ENCODE results near the gene PRM1. TPM values are rescaled to one million over a fixed set of nuclear protein-coding genes. Genes with fewer than 3 reads are reported as not detected.
A peak's percentile ranks its signal among the peaks of the same experiment; 100 is the strongest.

Gene PRM1
- total and polyA plus RNA-seq, 2 of the 13 experiments (the other 11 are each of a cell fraction or from before 2014, with no cell fraction given): not detected

GRCh38 chr16:11313493-11314308 lies 32.6 kb upstream of the PRM1 start (continued):
- TF ChIP-seq GRHL1 (CRISPR knock-in tag; conservative IDR thresholded peaks at IDR 0.05): no peak

- Histone ChIP-seq H3K4me3 (replicated peaks in 1 of 3; ENCODE audit: insufficient read depth in 1 of 3, low read depth in 2 of 3, low read length in 3 of 3) (peak overlapping the region; percentile 4 to 49 (median 34); a peak in 4 of 6 replicates), H3K36me3 (replicated peaks in 1 of 2; ENCODE audit: control insufficient read depth in 1 of 2, insufficient read depth in 2 of 2, low read length in 2 of 2) (no peaks in the 10 kb centered on the region), H3K79me2 (ENCODE audit: insufficient read depth, low read length) (no peaks in the 10 kb centered on the region), H3K9ac (ENCODE audit: insufficient read depth, low read depth, low read length) (peak overlapping the region; percentile 58), H3K4me1 (ENCODE audit: insufficient read depth, low read length) (peaks cover 73% of the 10 kb centered on the region), H3K27me3 (ENCODE audit: control insufficient read depth in 1 of 2, insufficient read depth in 2 of 2, low read length in 2 of 2) (no peaks in the 10 kb centered on the region), H4K20me1 (ENCODE audit: insufficient read depth, low read length) (no peaks in the 10 kb centered on the region), H3K4me2 (ENCODE audit: low read depth, low read length) (peak overlapping the region; percentile 73), H3K9me3 (ENCODE audit: low read length) (no peaks in the 10 kb centered on the region), H3K27ac (ENCODE audit: extremely low read length, insufficient read depth, low read length) (peak overlapping the region; percentile 88), H2AFZ (ENCODE audit: low read length) (peak overlapping the region; percentile 2)
- CTCF ChIA-PET (ENCODE audit: low intra/inter-chr PET ratio, low total read pairs): interaction anchor here (0.9 kb wide), 1 partner anchor 34 kb away, joined by 4 read pairs; no protein-coding TSS in a partner anchor
- ATAC-seq (no peak), FAIRE-seq (no peak), DNase-seq (ENCODE audit: low spot score) (peak; percentile 72)
- no TSS peak for BruUV-seq (replicated peaks)
- 35% methylated on average over 8 of the region's 8 CpGs for WGBS (ENCODE audit: low lambda C conversion rate)
- intact Hi-C loops (cut with micrococcal nuclease; ENCODE audit: unreplicated experiment) (loop anchor here (1.0 kb wide), 1 partner anchor 50 kb away; no protein-coding TSS in a partner anchor), in situ Hi-C loops (cut with HindIII; ENCODE audit: extremely low pct_ligation_motif_present, low pct_unique_long_range_greater_than_20kb) (no loop called here)
- POLR2A ChIA-PET: interaction anchor here (0.8 to 7.4 kb wide), 15 partner anchors 15 to 484 kb away, joined by 3 to 234 read pairs (median 6); partner anchors contain the start of genes PRM2, PRM3, SOCS1 and ZC3H7A
- TF ChIP-seq ZNF468 (CRISPR knock-in tag; IDR thresholded peaks at IDR 0.05) (no peak), ZNF629 (CRISPR knock-in tag; conservative IDR thresholded peaks at IDR 0.05) (peak; percentile 33; the same call in 1 of the 2 replicates), RCOR2 (CRISPR knock-in tag; IDR thresholded peaks at IDR 0.05) (0 out of 2 replicates have a peak, but pooled peaks have one; percentile 3), FOXO4 (CRISPR knock-in tag; conservative IDR thresholded peaks at IDR 0.05) (no peak), MBNL3 (CRISPR knock-in tag; conservative IDR thresholded peaks at IDR 0.05) (no peak), ZNF652 (CRISPR knock-in tag; IDR thresholded peaks at IDR 0.05; ENCODE audit: borderline replicate concordance, low read depth) (no peak), NR1H2 (CRISPR knock-in tag; IDR thresholded peaks at IDR 0.05; ENCODE audit: borderline replicate concordance, low read depth) (no peak), MEF2D (CRISPR knock-in tag; IDR thresholded peaks at IDR 0.05) (no peak), SRF (IDR thresholded peaks at IDR 0.05; ENCODE audit: low read depth, low read length) (no peak), NR2F2 (IDR thresholded peaks at IDR 0.05; ENCODE audit: borderline replicate concordance, low read depth) (no peak), HNRNPLL (IDR thresholded peaks at IDR 0.05; ENCODE audit: low read depth, low read length, poor library complexity, severe bottlenecking) (no peak), POLR2G (IDR thresholded peaks at IDR 0.05; ENCODE audit: low read depth, low read length) (no peak), ZNF776 (CRISPR knock-in tag; IDR thresholded peaks at IDR 0.05) (peak; percentile 27; the same call in 1 of the 2 replicates), ZFP37 (CRISPR knock-in tag; IDR thresholded peaks at IDR 0.05; ENCODE audit: borderline replicate concordance) (no peak), DPF2 (CRISPR knock-in tag; IDR thresholded peaks at IDR 0.05; ENCODE audit: borderline replicate concordance, low read depth) (peak; percentile 62; the same call in 1 of the 2 replicates), SUZ12 (IDR thresholded peaks at IDR 0.05; ENCODE audit: low read depth, low read length) (no peak), SYNCRIP (IDR thresholded peaks at IDR 0.05; ENCODE audit: insufficient read depth, low read depth, low read length) (no peak), U2AF1 (optimal IDR thresholded peaks at IDR 0.05; ENCODE audit: low read depth, low read length) (peak; percentile 75)
Measured at GRCh38 chr16:11312718-11313492, 31.8 kb upstream of the PRM1 start.
